ENCODE results near the gene CXCR3.
"Not testable (repeated sequence)": the region's sequence is repeated elsewhere in the genome, so short reads cannot be mapped to it uniquely, and the experiment has no call there.

The CXCR3 gene

GRCh38 chrX:71612256-71612655 is 6.1 kb downstream of the CXCR3 start:
- no peak overlapping the region for H3K27ac ChIP-seq
- no peak for DNase-seq (ENCODE audit: low spot score)
- no peak for TF ChIP-seq CTCF (conservative IDR thresholded peaks at IDR 0.05; ENCODE audit: low read depth)
- ChIA-PET CTCF (no interaction called here), POLR2A (ENCODE audit: low non-redundant PET) (no interaction called here)

- H3K27ac ChIP-seq; CTCF ChIA-PET; POLR2A ChIA-PET (ENCODE audit: low non-redundant PET); DNase-seq (ENCODE audit: low spot score): not testable (repeated sequence)
Measured at GRCh38 chrX:71611736-71612135, 6.6 kb downstream of the CXCR3 start.

- H3K27ac ChIP-seq: no peak overlapping the region
- DNase-seq (ENCODE audit: low spot score): no peak
- no peak for TF ChIP-seq CTCF (conservative IDR thresholded peaks at IDR 0.05; ENCODE audit: low read depth)
- POLR2A ChIA-PET (ENCODE audit: low non-redundant PET): no interaction called here
- CTCF ChIA-PET: no interaction called here
Measured at GRCh38 chrX:71609095-71609750, 9.1 kb downstream of the CXCR3 start.

- ChIA-PET POLR2A (ENCODE audit: low non-redundant PET) (no interaction called here), CTCF (no interaction called here)
- DNase-seq (ENCODE audit: low spot score): no peak
- TF ChIP-seq CTCF (conservative IDR thresholded peaks at IDR 0.05; ENCODE audit: low read depth): no peak
- H3K27ac ChIP-seq: no peak overlapping the region
Measured at GRCh38 chrX:71607488-71607887, 10.8 kb downstream of the CXCR3 start.

GRCh38 chrX:71606536-71607216 is 11.6 kb downstream of the CXCR3 start:
- no peak for TF ChIP-seq CTCF (conservative IDR thresholded peaks at IDR 0.05; ENCODE audit: low read depth)
- ChIA-PET POLR2A (ENCODE audit: low non-redundant PET) (no interaction called here), CTCF (no interaction called here)
- no peak overlapping the region for H3K27ac ChIP-seq
- no peak for DNase-seq (ENCODE audit: low spot score)

GRCh38 chrX:71604796-71605568 is 13.3 kb downstream of the CXCR3 start:
- DNase-seq (ENCODE audit: low spot score): no peak
- CTCF ChIA-PET: no interaction called here
- H3K27ac ChIP-seq: no peak overlapping the region
- POLR2A ChIA-PET (ENCODE audit: low non-redundant PET): no interaction called here
- TF ChIP-seq CTCF (conservative IDR thresholded peaks at IDR 0.05; ENCODE audit: low read depth): no peak

- no peak for TF ChIP-seq CTCF (conservative IDR thresholded peaks at IDR 0.05; ENCODE audit: low read depth)
- POLR2A ChIA-PET (ENCODE audit: low non-redundant PET): no interaction called here
- no peak for DNase-seq (ENCODE audit: low spot score)
- CTCF ChIA-PET: interaction anchor here (0.5 kb wide), 1 partner anchor 211 kb away, joined by 3 read pairs; no protein-coding TSS in a partner anchor
- H3K27ac ChIP-seq: no peak overlapping the region
Measured at GRCh38 chrX:71604141-71604540, 14.2 kb downstream of the CXCR3 start.
